ENCODE measurements around the gene ALG10. TPM values are rescaled to one million over a fixed set of nuclear protein-coding genes. Genes with fewer than 3 reads are reported as not detected.

The ALG10 gene
- total and polyA plus RNA-seq, 2 of the 4 experiments (the other 2 are of a cell fraction) = 2.7 to 9.7 TPM

GRCh38 chr12:33977887-33978286 is 44.4 kb upstream of the ALG10 start:
- Histone ChIP-seq H3K9me1 (ENCODE audit: insufficient read depth, low read length) (no peaks in the 10 kb centered on the region), H2AFZ (replicated peaks; ENCODE audit: low read length, poor library complexity) (no peak overlapping the region), H3K4me2 (ENCODE audit: low read depth, low read length) (no peak overlapping the region), H3K14ac (replicated peaks; ENCODE audit: low read depth, low read length) (no peak overlapping the region), H3K79me1 (ENCODE audit: low read depth in 1 of 2, low read length in 2 of 2) (no peaks in the 10 kb centered on the region), H2AK5ac (ENCODE audit: low read depth, low read length) (no peak overlapping the region), H4K20me1 (ENCODE audit: insufficient read depth, low read length) (no peaks in the 10 kb centered on the region), H4K5ac (ENCODE audit: low read depth, low read length) (no peak overlapping the region), H3K18ac (ENCODE audit: low read depth, low read length) (no peak overlapping the region), H3K4ac (ENCODE audit: low read depth, low read length) (no peak overlapping the region), H3K27ac (ENCODE audit: insufficient read depth, low read length) (no peak overlapping the region), H3K36me3 (ENCODE audit: control insufficient read depth, insufficient read depth, low read length) (no peaks in the 10 kb centered on the region), H3K9me3 (ENCODE audit: control insufficient read depth, insufficient read depth, low read length) (no peaks in the 10 kb centered on the region; the same call in 1 of the 2 replicates), H2BK20ac (ENCODE audit: low read depth, low read length) (no peak overlapping the region), H2BK15ac (ENCODE audit: low read depth, low read length) (no peak overlapping the region), H3K4me3 (ENCODE audit: insufficient read depth, low read depth, low read length) (no peak overlapping the region), H2BK5ac (ENCODE audit: low read depth, low read length, poor library complexity, severe bottlenecking) (no peak overlapping the region), H2AK9ac (replicated peaks; ENCODE audit: low read depth, low read length, poor library complexity) (no peak overlapping the region), H3K27me3 (ENCODE audit: control insufficient read depth, insufficient read depth, low read length) (no peaks in the 10 kb centered on the region), H3K23ac (ENCODE audit: low read depth, low read length) (no peak overlapping the region), H3K4me1 (ENCODE audit: control insufficient read depth, insufficient read depth, low read length) (no peaks in the 10 kb centered on the region), H3K9ac (ENCODE audit: low read depth, low read length) (no peak overlapping the region), H4K8ac (ENCODE audit: low read depth in 2 of 2, low read length in 2 of 2) (no peak overlapping the region), H2BK120ac (ENCODE audit: low read depth, low read length) (no peak overlapping the region), H3K56ac (ENCODE audit: extremely low read depth, insufficient read depth, low read length) (no peak overlapping the region), H4K91ac (ENCODE audit: insufficient read depth, low read depth, low read length) (no peak overlapping the region)
- intact Hi-C loops (cut with micrococcal nuclease) = no loop called here
- in situ Hi-C loops (cut with MboI; ENCODE audit: low sequenced_read_pairs) = loop anchor here (25.0 kb wide), 1 partner anchor 141 kb away; no protein-coding TSS in a partner anchor
- POLR2A ChIA-PET (ENCODE audit: unreplicated experiment) = no interaction called here
- TF ChIP-seq MXI1 (IDR thresholded peaks at IDR 0.05; ENCODE audit: borderline replicate concordance, low read depth, low read length) (no peak), POLR2A (IDR thresholded peaks at IDR 0.05; ENCODE audit: low read depth, low read length) (no peak), FOS (IDR thresholded peaks at IDR 0.05; ENCODE audit: low read depth, low read length) (no peak), RFX5 (IDR thresholded peaks at IDR 0.05; ENCODE audit: low read depth, low read length) (no peak), CTCF (conservative IDR thresholded peaks at IDR 0.05; ENCODE audit: low read depth, low read length) (no peak)
- dilution Hi-C loops (cut with HindIII; ENCODE audit: low sequenced_read_pairs, unreplicated experiment) = no loop called here
- no CpG with 5 or more reads among the region's 1 CpG for WGBS, 2 experiments (ENCODE audit: extremely low coverage in 2 of 2, insufficient read length in 1 of 2)
- ATAC-seq (ENCODE audit: low read depth) = no peak
- DNase-seq = no peak
- no TSS peak for BruUV-seq (replicated peaks)
- CTCF ChIA-PET = no interaction called here
